Ovary (tissue), 3 donors: ENCODE results near the gene FAM180A.

ENCODE experiments used
- CTCF ChIP-seq, 3 donors: fragments of 450-650 bp in 2 of 3; fragments of 200-600 bp in 1 of 3; IDR thresholded peaks; one replicate each; pipeline versions ENCODE4 v1.5.1 to v1.8.0; 2016 to 2022; ENCODE audit warnings: antibody characterized with exemption in 3 of 3, mild to moderate bottlenecking in 1 of 3
- EP300 ChIP-seq: sonication (generic); formaldehyde crosslinking; IDR thresholded peaks from one replicate; pipeline ENCODE4 v1.6.1; 2017; ENCODE audit warnings: antibody characterized with exemption
- donor health status: DM: no; HTN: no; CAD: no.

GRCh38 chr7:135741905-135742304 lies 6.7 kb downstream of the FAM180A start:
- TF ChIP-seq EP300 (no peak), CTCF (IDR thresholded peaks at IDR 0.05) (no peak)
